Suprapubic skin (tissue), 3 donors: ENCODE measurements around the gene CYSRT1.

Experiments used
- EP300 ChIP-seq: sonication (generic); formaldehyde crosslinking; IDR thresholded peaks from one replicate; pipeline ENCODE4 v1.6.1; 2017; ENCODE audit warnings: antibody characterized with exemption
- TF ChIP-seq, protein P1 (sequence below), 2 donors: fragments of 200-600 bp in 1 of 2; fragments of 450-650 bp in 1 of 2; sonication (generic) in 1 of 2; IDR thresholded peaks; one replicate each; pipeline ENCODE4 v1.5.1; 2016 to 2019; ENCODE audit warnings: antibody characterized with exemption in 2 of 2, mild to moderate bottlenecking in 1 of 2, moderate library complexity in 1 of 2

DNA sequence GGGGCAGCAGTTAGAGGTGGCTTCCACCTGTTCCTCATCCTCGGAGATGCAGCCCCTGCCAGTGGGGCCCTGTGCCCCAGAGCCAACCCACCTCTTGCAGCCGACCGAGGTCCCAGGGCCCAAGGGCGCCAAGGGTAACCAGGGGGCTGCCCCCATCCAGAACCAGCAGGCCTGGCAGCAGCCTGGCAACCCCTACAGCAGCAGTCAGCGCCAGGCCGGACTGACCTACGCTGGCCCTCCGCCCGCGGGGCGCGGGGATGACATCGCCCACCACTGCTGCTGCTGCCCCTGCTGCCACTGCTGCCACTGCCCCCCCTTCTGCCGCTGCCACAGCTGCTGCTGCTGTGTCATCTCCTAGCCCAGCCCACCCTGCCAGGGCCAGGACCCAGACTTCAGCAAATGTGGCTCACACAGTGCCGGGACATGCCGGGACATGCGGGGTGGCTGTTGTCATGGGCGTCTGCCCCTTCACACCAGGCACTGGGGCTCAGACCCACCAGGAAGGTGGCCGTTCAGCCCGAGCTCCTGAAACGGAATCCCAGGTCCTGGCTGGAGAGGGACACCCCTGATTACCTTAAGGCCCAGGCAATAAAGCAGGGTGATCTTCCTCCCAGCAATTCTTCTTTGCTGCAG lies 841 bp downstream of the CYSRT1 start:
- TF ChIP-seq, protein P1, sequence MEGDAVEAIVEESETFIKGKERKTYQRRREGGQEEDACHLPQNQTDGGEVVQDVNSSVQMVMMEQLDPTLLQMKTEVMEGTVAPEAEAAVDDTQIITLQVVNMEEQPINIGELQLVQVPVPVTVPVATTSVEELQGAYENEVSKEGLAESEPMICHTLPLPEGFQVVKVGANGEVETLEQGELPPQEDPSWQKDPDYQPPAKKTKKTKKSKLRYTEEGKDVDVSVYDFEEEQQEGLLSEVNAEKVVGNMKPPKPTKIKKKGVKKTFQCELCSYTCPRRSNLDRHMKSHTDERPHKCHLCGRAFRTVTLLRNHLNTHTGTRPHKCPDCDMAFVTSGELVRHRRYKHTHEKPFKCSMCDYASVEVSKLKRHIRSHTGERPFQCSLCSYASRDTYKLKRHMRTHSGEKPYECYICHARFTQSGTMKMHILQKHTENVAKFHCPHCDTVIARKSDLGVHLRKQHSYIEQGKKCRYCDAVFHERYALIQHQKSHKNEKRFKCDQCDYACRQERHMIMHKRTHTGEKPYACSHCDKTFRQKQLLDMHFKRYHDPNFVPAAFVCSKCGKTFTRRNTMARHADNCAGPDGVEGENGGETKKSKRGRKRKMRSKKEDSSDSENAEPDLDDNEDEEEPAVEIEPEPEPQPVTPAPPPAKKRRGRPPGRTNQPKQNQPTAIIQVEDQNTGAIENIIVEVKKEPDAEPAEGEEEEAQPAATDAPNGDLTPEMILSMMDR (IDR thresholded peaks at IDR 0.05): no peak
- no peak for TF ChIP-seq EP300
